ENCODE results near the gene PPP2R2C.

- TF ChIP-seq POLR2AphosphoS5 (IDR thresholded peaks at IDR 0.05; ENCODE audit: low read depth, low read length) (no peak), YY1 (IDR thresholded peaks at IDR 0.05; ENCODE audit: extremely low read depth, insufficient replicate concordance, low read depth, low read length) (no peak), POLR2A (IDR thresholded peaks at IDR 0.05; ENCODE audit: borderline replicate concordance, extremely low read depth, insufficient read depth, insufficient read length) (no peak), ZBTB33 (IDR thresholded peaks at IDR 0.05; ENCODE audit: extremely low read depth, insufficient replicate concordance, low read length) (no peak)
- TF ChIP-seq, protein P1, sequence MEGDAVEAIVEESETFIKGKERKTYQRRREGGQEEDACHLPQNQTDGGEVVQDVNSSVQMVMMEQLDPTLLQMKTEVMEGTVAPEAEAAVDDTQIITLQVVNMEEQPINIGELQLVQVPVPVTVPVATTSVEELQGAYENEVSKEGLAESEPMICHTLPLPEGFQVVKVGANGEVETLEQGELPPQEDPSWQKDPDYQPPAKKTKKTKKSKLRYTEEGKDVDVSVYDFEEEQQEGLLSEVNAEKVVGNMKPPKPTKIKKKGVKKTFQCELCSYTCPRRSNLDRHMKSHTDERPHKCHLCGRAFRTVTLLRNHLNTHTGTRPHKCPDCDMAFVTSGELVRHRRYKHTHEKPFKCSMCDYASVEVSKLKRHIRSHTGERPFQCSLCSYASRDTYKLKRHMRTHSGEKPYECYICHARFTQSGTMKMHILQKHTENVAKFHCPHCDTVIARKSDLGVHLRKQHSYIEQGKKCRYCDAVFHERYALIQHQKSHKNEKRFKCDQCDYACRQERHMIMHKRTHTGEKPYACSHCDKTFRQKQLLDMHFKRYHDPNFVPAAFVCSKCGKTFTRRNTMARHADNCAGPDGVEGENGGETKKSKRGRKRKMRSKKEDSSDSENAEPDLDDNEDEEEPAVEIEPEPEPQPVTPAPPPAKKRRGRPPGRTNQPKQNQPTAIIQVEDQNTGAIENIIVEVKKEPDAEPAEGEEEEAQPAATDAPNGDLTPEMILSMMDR (IDR thresholded peaks at IDR 0.05 in 2 of 3, conservative IDR thresholded peaks at IDR 0.05 in 1 of 3; ENCODE audit: borderline replicate concordance in 1 of 3, insufficient read depth in 1 of 3, low read depth in 2 of 3, low read length in 2 of 3) = no peak
- TF ChIP-seq, protein P2, sequence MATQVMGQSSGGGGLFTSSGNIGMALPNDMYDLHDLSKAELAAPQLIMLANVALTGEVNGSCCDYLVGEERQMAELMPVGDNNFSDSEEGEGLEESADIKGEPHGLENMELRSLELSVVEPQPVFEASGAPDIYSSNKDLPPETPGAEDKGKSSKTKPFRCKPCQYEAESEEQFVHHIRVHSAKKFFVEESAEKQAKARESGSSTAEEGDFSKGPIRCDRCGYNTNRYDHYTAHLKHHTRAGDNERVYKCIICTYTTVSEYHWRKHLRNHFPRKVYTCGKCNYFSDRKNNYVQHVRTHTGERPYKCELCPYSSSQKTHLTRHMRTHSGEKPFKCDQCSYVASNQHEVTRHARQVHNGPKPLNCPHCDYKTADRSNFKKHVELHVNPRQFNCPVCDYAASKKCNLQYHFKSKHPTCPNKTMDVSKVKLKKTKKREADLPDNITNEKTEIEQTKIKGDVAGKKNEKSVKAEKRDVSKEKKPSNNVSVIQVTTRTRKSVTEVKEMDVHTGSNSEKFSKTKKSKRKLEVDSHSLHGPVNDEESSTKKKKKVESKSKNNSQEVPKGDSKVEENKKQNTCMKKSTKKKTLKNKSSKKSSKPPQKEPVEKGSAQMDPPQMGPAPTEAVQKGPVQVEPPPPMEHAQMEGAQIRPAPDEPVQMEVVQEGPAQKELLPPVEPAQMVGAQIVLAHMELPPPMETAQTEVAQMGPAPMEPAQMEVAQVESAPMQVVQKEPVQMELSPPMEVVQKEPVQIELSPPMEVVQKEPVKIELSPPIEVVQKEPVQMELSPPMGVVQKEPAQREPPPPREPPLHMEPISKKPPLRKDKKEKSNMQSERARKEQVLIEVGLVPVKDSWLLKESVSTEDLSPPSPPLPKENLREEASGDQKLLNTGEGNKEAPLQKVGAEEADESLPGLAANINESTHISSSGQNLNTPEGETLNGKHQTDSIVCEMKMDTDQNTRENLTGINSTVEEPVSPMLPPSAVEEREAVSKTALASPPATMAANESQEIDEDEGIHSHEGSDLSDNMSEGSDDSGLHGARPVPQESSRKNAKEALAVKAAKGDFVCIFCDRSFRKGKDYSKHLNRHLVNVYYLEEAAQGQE (IDR thresholded peaks at IDR 0.05; ENCODE audit: low read depth) = no peak
These were observed 19.3 kb downstream of the PPP2R2C start for GRCh38 chr4:6452897-6453687.

Measured in HCT116 (cell line).